ENCODE measurements around the gene UGT1A8.

DNA sequence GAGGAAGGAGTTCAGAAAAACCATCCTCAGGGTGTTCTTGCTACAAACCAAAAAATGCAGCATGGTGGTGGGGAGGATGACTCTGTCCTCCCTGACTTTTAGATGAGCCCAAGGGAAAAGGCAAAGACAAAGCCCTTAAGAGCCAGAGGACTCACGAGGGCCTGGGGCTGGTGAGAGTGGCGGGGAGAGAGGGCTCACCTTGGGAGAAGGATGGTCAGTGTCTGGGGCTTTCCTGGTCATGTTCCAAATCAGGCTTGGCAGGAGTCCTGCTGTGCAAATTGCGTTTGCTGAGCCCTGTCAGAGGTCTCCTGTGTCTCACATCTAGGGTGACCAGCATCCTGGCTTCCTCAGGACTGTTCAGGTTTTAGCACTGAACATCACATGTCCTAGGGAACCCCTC, 147.3 kb downstream of the UGT1A8 start:
- TF ChIP-seq, protein P1, sequence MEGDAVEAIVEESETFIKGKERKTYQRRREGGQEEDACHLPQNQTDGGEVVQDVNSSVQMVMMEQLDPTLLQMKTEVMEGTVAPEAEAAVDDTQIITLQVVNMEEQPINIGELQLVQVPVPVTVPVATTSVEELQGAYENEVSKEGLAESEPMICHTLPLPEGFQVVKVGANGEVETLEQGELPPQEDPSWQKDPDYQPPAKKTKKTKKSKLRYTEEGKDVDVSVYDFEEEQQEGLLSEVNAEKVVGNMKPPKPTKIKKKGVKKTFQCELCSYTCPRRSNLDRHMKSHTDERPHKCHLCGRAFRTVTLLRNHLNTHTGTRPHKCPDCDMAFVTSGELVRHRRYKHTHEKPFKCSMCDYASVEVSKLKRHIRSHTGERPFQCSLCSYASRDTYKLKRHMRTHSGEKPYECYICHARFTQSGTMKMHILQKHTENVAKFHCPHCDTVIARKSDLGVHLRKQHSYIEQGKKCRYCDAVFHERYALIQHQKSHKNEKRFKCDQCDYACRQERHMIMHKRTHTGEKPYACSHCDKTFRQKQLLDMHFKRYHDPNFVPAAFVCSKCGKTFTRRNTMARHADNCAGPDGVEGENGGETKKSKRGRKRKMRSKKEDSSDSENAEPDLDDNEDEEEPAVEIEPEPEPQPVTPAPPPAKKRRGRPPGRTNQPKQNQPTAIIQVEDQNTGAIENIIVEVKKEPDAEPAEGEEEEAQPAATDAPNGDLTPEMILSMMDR (conservative IDR thresholded peaks at IDR 0.05 in 1 of 2, IDR thresholded peaks at IDR 0.05 in 1 of 2; ENCODE audit: low read depth in 1 of 2, low read length in 2 of 2) = no peak
- no peak for TF ChIP-seq EZH2 (IDR thresholded peaks at IDR 0.05; ENCODE audit: low read length, missing control alignments)
